Nephron (organoid): ENCODE measurements around the gene TM4SF18.

Experiments
- H3K27ac Mint-ChIP-seq, 3 experiments: 2 replicates each; pipeline ENCODE4 v1.8.0; 2020; ENCODE audit warnings: mixed read lengths in 3 of 3, mild to moderate bottlenecking in 2 of 3, moderate library complexity in 1 of 3
- H3K27me3 Mint-ChIP-seq: 2 replicates; pipeline ENCODE4 v1.8.0; 2021; ENCODE audit warnings: low read depth, mild to moderate bottlenecking, moderate library complexity, mixed read lengths
- H3K36me3 Mint-ChIP-seq: 2 replicates; pipeline ENCODE4 v1.8.0; 2020; ENCODE audit warnings: low read depth, mixed read lengths
- H3K4me1 Mint-ChIP-seq: 2 replicates; pipeline ENCODE4 v1.8.0; 2020; ENCODE audit warnings: mixed read lengths
- H3K4me3 Mint-ChIP-seq, 3 experiments: 2 replicates each; pipeline ENCODE4 v1.8.0; 2020; ENCODE audit warnings: mild to moderate bottlenecking in 3 of 3, mixed read lengths in 3 of 3, moderate library complexity in 2 of 3
- H3K9me3 Mint-ChIP-seq: 2 replicates; pipeline ENCODE4 v1.8.0; 2020; ENCODE audit warnings: mixed read lengths
- CTCF ChIP-seq, 3 experiments: fragments of 200-600 bp; sonication (generic); IDR thresholded peaks; one replicate each; pipeline ENCODE4 v1.5.0; 2021; ENCODE audit warnings: antibody characterized with exemption in 3 of 3; ENCODE audit not compliant: unreplicated experiment in 3 of 3

TM4SF18 gene

GRCh38 chr3:149316437-149316836 is 17.0 kb downstream of the TM4SF18 start:
- TF ChIP-seq CTCF (IDR thresholded peaks at IDR 0.05; ENCODE audit: unreplicated experiment in 3 of 3), result no peak
- peaks cover 34% of the 10 kb centered on the region for H3K4me1 Mint-ChIP-seq
- H3K36me3 Mint-ChIP-seq, result no peaks in the 10 kb centered on the region
- H3K27ac Mint-ChIP-seq, result peak overlapping the region in 2 of 3 experiments; percentile 40 to 43
- H3K9me3 Mint-ChIP-seq, result peaks cover 11% of the 10 kb centered on the region
- H3K4me3 Mint-ChIP-seq, result no peak overlapping the region
- no peaks in the 10 kb centered on the region for H3K27me3 Mint-ChIP-seq

- Mint-ChIP-seq H3K36me3 (no peaks in the 10 kb centered on the region), H3K27me3 (no peaks in the 10 kb centered on the region), H3K4me1 (peaks cover 34% of the 10 kb centered on the region), H3K9me3 (peaks cover 14% of the 10 kb centered on the region), H3K27ac (peak overlapping the region; percentile 42 to 61 (median 43)), H3K4me3 (no peak overlapping the region)
- no peak for TF ChIP-seq CTCF (IDR thresholded peaks at IDR 0.05; ENCODE audit: unreplicated experiment in 3 of 3)
These were observed 17.7 kb downstream of the TM4SF18 start for GRCh38 chr3:149315694-149316093.

- peaks cover 34% of the 10 kb centered on the region for H3K4me1 Mint-ChIP-seq
- no peak overlapping the region for H3K4me3 Mint-ChIP-seq
- TF ChIP-seq CTCF (IDR thresholded peaks at IDR 0.05; ENCODE audit: unreplicated experiment in 3 of 3), result no peak
- peaks cover 14% of the 10 kb centered on the region for H3K9me3 Mint-ChIP-seq
- H3K27ac Mint-ChIP-seq, result peak overlapping the region; percentile 42 to 61 (median 43)
- H3K36me3 Mint-ChIP-seq, result no peaks in the 10 kb centered on the region
- H3K27me3 Mint-ChIP-seq, result no peaks in the 10 kb centered on the region
These were observed 18.4 kb downstream of the TM4SF18 start for GRCh38 chr3:149314807-149315578.

GRCh38 chr3:149313542-149313941 is 19.9 kb downstream of the TM4SF18 start:
- H3K36me3 Mint-ChIP-seq, result no peaks in the 10 kb centered on the region
- peaks cover 34% of the 10 kb centered on the region for H3K4me1 Mint-ChIP-seq
- no peak overlapping the region for H3K4me3 Mint-ChIP-seq
- H3K27me3 Mint-ChIP-seq, result no peaks in the 10 kb centered on the region
- H3K9me3 Mint-ChIP-seq, result peaks cover 14% of the 10 kb centered on the region
- no peak overlapping the region for H3K27ac Mint-ChIP-seq
- no peak for TF ChIP-seq CTCF (IDR thresholded peaks at IDR 0.05; ENCODE audit: unreplicated experiment in 3 of 3)

- peaks cover 29% of the 10 kb centered on the region for H3K4me1 Mint-ChIP-seq
- no peaks in the 10 kb centered on the region for H3K27me3 Mint-ChIP-seq
- no peaks in the 10 kb centered on the region for H3K36me3 Mint-ChIP-seq
- H3K4me3 Mint-ChIP-seq, result no peak overlapping the region
- H3K27ac Mint-ChIP-seq, result no peak overlapping the region
- TF ChIP-seq CTCF (IDR thresholded peaks at IDR 0.05; ENCODE audit: unreplicated experiment in 3 of 3), result no peak
- peaks cover 14% of the 10 kb centered on the region for H3K9me3 Mint-ChIP-seq
These were observed 22.5 kb downstream of the TM4SF18 start for GRCh38 chr3:149310796-149311534.
